Mesenchymal stem cell (in vitro differentiated cells and primary cell): ENCODE measurements around the gene MYO1E.

Experiments used
- DNase-seq: peaks from one replicate; pipeline ENCODE4 v3.0.0-alpha.2; 2013
- H2AFZ ChIP-seq: one replicate; pipeline ENCODE4 v1.6.1; 2013; ENCODE audit warnings: low read depth, mild to moderate bottlenecking, control low read depth, inconsistent platforms, low read length, moderate library complexity
- H2AK5ac ChIP-seq: 2 replicates; pipeline ENCODE4 v1.6.1; 2013; ENCODE audit warnings: low read length, moderate library complexity, mild to moderate bottlenecking, inconsistent platforms; ENCODE audit not compliant: severe bottlenecking
- H2BK120ac ChIP-seq: one replicate; pipeline ENCODE4 v1.6.1; 2013; ENCODE audit warnings: low read depth, mild to moderate bottlenecking, inconsistent platforms, low read length, moderate library complexity
- H2BK12ac ChIP-seq, 2 experiments: one replicate each; pipeline ENCODE4 v1.6.1; 2013; ENCODE audit warnings: inconsistent platforms in 2 of 2, low read length in 2 of 2, mild to moderate bottlenecking in 2 of 2, moderate library complexity in 2 of 2, control low read depth in 1 of 2
- H2BK15ac ChIP-seq: one replicate; pipeline ENCODE4 v1.6.1; 2013; ENCODE audit warnings: mild to moderate bottlenecking, low read depth, inconsistent platforms; ENCODE audit not compliant: poor library complexity, severe bottlenecking
- H2BK5ac ChIP-seq: 2 replicates; pipeline ENCODE4 v1.6.1; 2013; ENCODE audit warnings: low read depth, mild to moderate bottlenecking, low read length, control low read depth, inconsistent platforms; ENCODE audit not compliant: poor library complexity, severe bottlenecking
- H3K14ac ChIP-seq, 2 experiments: one replicate each; pipeline ENCODE4 v1.6.1; 2013; ENCODE audit warnings: inconsistent platforms in 2 of 2, low read length in 2 of 2, control low read depth in 1 of 2, mild to moderate bottlenecking in 1 of 2, moderate library complexity in 1 of 2
- H3K18ac ChIP-seq, 2 experiments: one replicate each; pipeline ENCODE4 v1.6.1; 2013; ENCODE audit warnings: inconsistent platforms in 2 of 2, low read length in 2 of 2, control low read depth in 1 of 2, low read depth in 1 of 2, mild to moderate bottlenecking in 1 of 2
- H3K23ac ChIP-seq, 2 experiments: one replicate each; pipeline ENCODE4 v1.6.1; 2013; ENCODE audit warnings: inconsistent platforms in 2 of 2, low read length in 2 of 2, mild to moderate bottlenecking in 2 of 2, moderate library complexity in 2 of 2, control low read depth in 1 of 2
- H3K27ac ChIP-seq: 2 replicates; pipeline ENCODE4 v1.5.1; 2013; ENCODE audit warnings: mild to moderate bottlenecking, moderate library complexity, low read length, control low read depth, inconsistent platforms; ENCODE audit not compliant: poor library complexity, severe bottlenecking
- H3K27me3 ChIP-seq, 2 experiments: 2 replicates each; pipeline versions ENCODE4 v1.6.1 to v1.7.0; 2013; ENCODE audit warnings: low read length in 2 of 2, mild to moderate bottlenecking in 2 of 2, moderate library complexity in 2 of 2, control low read depth in 1 of 2, inconsistent platforms in 1 of 2; ENCODE audit not compliant: control insufficient read depth in 1 of 2, insufficient read depth in 1 of 2
- H3K36me3 ChIP-seq, 2 experiments: 2 replicates each; pipeline versions ENCODE4 v1.6.1 to v1.7.0; 2013; ENCODE audit warnings: low read length in 2 of 2, control low read depth in 1 of 2, inconsistent platforms in 1 of 2, low read depth in 1 of 2, mild to moderate bottlenecking in 1 of 2; ENCODE audit not compliant: insufficient read depth in 2 of 2, control insufficient read depth in 1 of 2
- H3K4ac ChIP-seq, 2 experiments: one replicate each; pipeline ENCODE4 v1.6.1; 2013; ENCODE audit warnings: inconsistent platforms in 2 of 2, low read length in 2 of 2, mild to moderate bottlenecking in 2 of 2, moderate library complexity in 2 of 2, control low read depth in 1 of 2, low read depth in 1 of 2
- H3K4me1 ChIP-seq: 2 replicates; pipeline ENCODE4 v1.6.1; 2013; ENCODE audit warnings: low read depth, low read length, control low read depth; ENCODE audit not compliant: control insufficient read depth, insufficient read depth
- H3K4me2 ChIP-seq: 2 replicates; pipeline ENCODE4 v1.6.1; 2013; ENCODE audit warnings: low read length, mild to moderate bottlenecking, inconsistent platforms; ENCODE audit not compliant: poor library complexity, severe bottlenecking
- H3K4me3 ChIP-seq, 2 experiments: 2 replicates each; pipeline versions ENCODE4 v1.5.1 to v1.7.0; 2013; ENCODE audit warnings: low read length in 2 of 2, mild to moderate bottlenecking in 2 of 2, control low read depth in 1 of 2, low read depth in 1 of 2; ENCODE audit not compliant: insufficient read depth in 1 of 2
- H3K79me1 ChIP-seq: replicated peaks from 2 replicates; pipeline ENCODE4 v1.6.1; 2013; ENCODE audit warnings: mild to moderate bottlenecking, control low read depth, low read length, inconsistent platforms; ENCODE audit not compliant: poor library complexity, severe bottlenecking
- H3K9ac ChIP-seq: 2 replicates; pipeline ENCODE4 v1.7.0; 2013; ENCODE audit warnings: mild to moderate bottlenecking, low read length, moderate library complexity
- H3K9me3 ChIP-seq: 2 replicates; pipeline ENCODE4 v1.7.0; 2013; ENCODE audit warnings: mild to moderate bottlenecking, low read length; ENCODE audit not compliant: control insufficient read depth
- H4K8ac ChIP-seq: one replicate; pipeline ENCODE4 v1.6.1; 2013; ENCODE audit warnings: inconsistent platforms, mild to moderate bottlenecking, low read length, moderate library complexity
- H4K91ac ChIP-seq: one replicate; pipeline ENCODE4 v1.6.1; 2013; ENCODE audit warnings: mild to moderate bottlenecking, low read length, inconsistent platforms
- WGBS: methylation state at CpG from one replicate; pipeline ENCODE4 v1.1.7; 2013; ENCODE audit warnings: mixed read lengths; 5-methylcytosine and 5-hydroxymethylcytosine counted together

MYO1E gene

GRCh38 chr15:59283717-59284391 is 88.8 kb downstream of the MYO1E start:
- no peak overlapping the region for H3K14ac ChIP-seq
- 81% methylated on average over 7 of the region's 7 CpGs for WGBS
- DNase-seq = no peak

DNA sequence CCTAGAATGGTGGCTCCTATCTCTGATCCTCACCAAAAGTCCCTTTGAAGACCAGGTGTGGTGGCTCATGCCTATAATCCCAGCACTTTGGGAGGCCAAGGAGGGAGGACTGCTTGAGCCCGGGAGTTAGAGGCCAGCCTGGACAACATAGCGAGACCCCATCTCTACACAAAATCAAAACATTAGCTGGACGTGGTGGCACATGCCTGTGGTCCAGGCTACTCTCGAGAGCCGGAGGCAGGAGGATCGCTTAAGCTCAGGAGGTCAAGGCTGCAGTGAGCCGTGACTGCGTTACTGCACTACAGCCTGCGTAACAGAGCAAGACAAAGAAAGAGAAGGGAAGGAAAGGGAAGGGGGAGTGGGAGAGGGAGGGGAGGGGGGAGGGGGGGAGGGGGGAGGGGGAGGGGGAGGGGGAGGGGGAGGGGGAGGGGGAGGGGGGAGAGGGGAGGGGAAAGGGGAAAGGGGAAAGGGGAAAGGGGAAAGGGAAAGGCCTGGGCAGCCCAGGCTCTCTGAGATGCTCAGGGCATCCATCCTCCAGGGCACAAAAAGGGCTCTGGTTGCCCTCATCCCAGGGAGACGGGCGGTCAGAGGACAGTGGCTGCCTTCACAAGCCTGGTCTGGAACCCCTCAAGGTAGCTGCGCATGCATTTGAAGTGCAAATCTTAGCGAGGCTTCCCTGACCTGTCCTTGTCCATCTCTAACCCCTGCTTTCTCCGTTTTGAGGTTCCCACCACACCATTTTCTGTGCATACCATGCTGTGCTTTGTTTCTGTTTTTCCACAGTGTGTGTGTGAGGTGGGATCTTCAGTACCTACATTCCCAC is 89.9 kb downstream of the MYO1E start:
- Histone ChIP-seq H4K8ac (no peak overlapping the region), H3K14ac (peak overlapping the region in 1 of 2 experiments; percentile 77), H3K27ac (peak overlapping the region; percentile 44), H3K4me2 (no peak overlapping the region), H3K4me3 (no peak overlapping the region), H3K9me3 (no peaks in the 10 kb centered on the region), H2BK5ac (no peak overlapping the region), H3K23ac (no peak overlapping the region), H3K9ac (no peak overlapping the region), H3K4ac (no peak overlapping the region), H2AFZ (no peak overlapping the region), H2BK120ac (no peak overlapping the region), H3K27me3 (no peaks in the 10 kb centered on the region), H3K18ac (no peak overlapping the region), H2AK5ac (peak overlapping the region; percentile 44), H3K4me1 (peaks cover 16% of the 10 kb centered on the region), H2BK15ac (no peak overlapping the region), H3K79me1 (peaks cover 38% of the 10 kb centered on the region), H2BK12ac (peak overlapping the region in 1 of 2 experiments; percentile 32), H3K36me3 (peaks cover 2 to 40% of the 10 kb centered on the region in 2 experiments), H4K91ac (no peak overlapping the region)
- no peak for DNase-seq
- WGBS = 92% methylated on average over 11 of the region's 14 CpGs

More at GRCh38 chr15:59283717-59284391, 88.8 kb downstream of the MYO1E start:
- no peak overlapping the region for H2BK5ac ChIP-seq
- no peak overlapping the region for H2BK12ac ChIP-seq
- H3K27me3 ChIP-seq = no peaks in the 10 kb centered on the region
- H3K4me1 ChIP-seq = peaks cover 16% of the 10 kb centered on the region
- H2AFZ ChIP-seq = no peak overlapping the region
- no peak overlapping the region for H3K9ac ChIP-seq
- no peak overlapping the region for H3K18ac ChIP-seq
- no peak overlapping the region for H3K4ac ChIP-seq
- H3K79me1 ChIP-seq = peaks cover 32% of the 10 kb centered on the region
- no peaks in the 10 kb centered on the region for H3K9me3 ChIP-seq
- peak overlapping the region; percentile 11 for H4K91ac ChIP-seq
- H3K4me2 ChIP-seq = no peak overlapping the region
- peak overlapping the region; percentile 86 for H2AK5ac ChIP-seq
- H2BK15ac ChIP-seq = no peak overlapping the region
- no peak overlapping the region for H3K23ac ChIP-seq
- H3K27ac ChIP-seq = peak overlapping the region; percentile 6
- no peak overlapping the region for H2BK120ac ChIP-seq
- H4K8ac ChIP-seq = no peak overlapping the region
- no peak overlapping the region for H3K4me3 ChIP-seq
- H3K36me3 ChIP-seq = peaks cover 2 to 37% of the 10 kb centered on the region in 2 experiments

- H2BK5ac ChIP-seq = no peak overlapping the region
- no peak overlapping the region for H4K8ac ChIP-seq
- no peak overlapping the region for H3K23ac ChIP-seq
- H3K14ac ChIP-seq = no peak overlapping the region
- H3K27me3 ChIP-seq = no peaks in the 10 kb centered on the region
- no peak overlapping the region for H3K4ac ChIP-seq
- no peak overlapping the region for H2BK12ac ChIP-seq
- H2BK120ac ChIP-seq = no peak overlapping the region
- no peak for DNase-seq
- H2BK15ac ChIP-seq = no peak overlapping the region
- no peak overlapping the region for H3K4me3 ChIP-seq
- no peaks in the 10 kb centered on the region for H3K9me3 ChIP-seq
- H3K9ac ChIP-seq = no peak overlapping the region
- no peak overlapping the region for H3K18ac ChIP-seq
- no peak overlapping the region for H4K91ac ChIP-seq
- H3K79me1 ChIP-seq = peaks cover 30% of the 10 kb centered on the region
- no peak overlapping the region for H2AK5ac ChIP-seq
- H3K4me1 ChIP-seq = peaks cover 17% of the 10 kb centered on the region
- no peak overlapping the region for H2AFZ ChIP-seq
- no peak overlapping the region for H3K4me2 ChIP-seq
- 98% methylated on average over 5 of the region's 5 CpGs for WGBS
- H3K27ac ChIP-seq = no peak overlapping the region
- H3K36me3 ChIP-seq = peaks cover 2 to 36% of the 10 kb centered on the region in 2 experiments
These were observed 91.0 kb downstream of the MYO1E start for GRCh38 chr15:59281699-59282098.

- Histone ChIP-seq H3K27me3 (no peaks in the 10 kb centered on the region), H3K23ac (no peak overlapping the region), H3K4me1 (peaks cover 22% of the 10 kb centered on the region), H2BK15ac (no peak overlapping the region), H2AFZ (no peak overlapping the region), H3K9ac (no peak overlapping the region), H2BK120ac (no peak overlapping the region), H2AK5ac (peak overlapping the region; percentile 66), H3K4me3 (no peak overlapping the region), H3K36me3 (peaks cover 7 to 41% of the 10 kb centered on the region in 2 experiments), H2BK12ac (no peak overlapping the region), H3K79me1 (peaks cover 28% of the 10 kb centered on the region), H3K9me3 (no peaks in the 10 kb centered on the region), H3K18ac (no peak overlapping the region), H3K4me2 (no peak overlapping the region), H3K14ac (no peak overlapping the region), H4K8ac (no peak overlapping the region), H4K91ac (no peak overlapping the region), H2BK5ac (no peak overlapping the region), H3K4ac (no peak overlapping the region), H3K27ac (no peak overlapping the region)
- WGBS = 98% methylated on average over 5 of the region's 5 CpGs
- DNase-seq = no peak
These were observed 91.8 kb downstream of the MYO1E start for GRCh38 chr15:59280855-59281254.
